Measurements from ENCODE around the gene RTRAF.

The RTRAF gene

DNA sequence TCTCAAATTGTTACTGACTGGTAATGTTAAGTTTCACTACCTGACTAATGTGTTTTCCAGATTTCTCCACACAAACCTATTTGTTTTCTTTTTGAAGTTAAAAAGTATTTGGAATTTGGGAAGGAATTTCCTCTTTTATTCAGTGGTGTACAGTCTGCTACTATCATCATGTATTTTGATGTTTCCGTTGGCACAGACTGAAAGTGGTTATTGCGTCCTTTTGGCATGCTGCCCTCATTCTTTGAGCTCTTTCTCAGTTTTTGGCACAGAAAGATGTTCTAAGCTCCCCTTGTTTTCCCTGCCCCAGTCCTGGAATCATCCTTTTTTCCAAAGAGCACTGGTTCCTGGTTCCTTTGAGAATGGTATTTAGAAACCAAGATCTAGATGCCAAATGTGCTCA is 31.4 kb upstream of the RTRAF start:
- FAIRE-seq = no peak
- DNase-seq (ENCODE audit: insufficient read length, low spot score) = no peak
- TF ChIP-seq, protein P1, sequence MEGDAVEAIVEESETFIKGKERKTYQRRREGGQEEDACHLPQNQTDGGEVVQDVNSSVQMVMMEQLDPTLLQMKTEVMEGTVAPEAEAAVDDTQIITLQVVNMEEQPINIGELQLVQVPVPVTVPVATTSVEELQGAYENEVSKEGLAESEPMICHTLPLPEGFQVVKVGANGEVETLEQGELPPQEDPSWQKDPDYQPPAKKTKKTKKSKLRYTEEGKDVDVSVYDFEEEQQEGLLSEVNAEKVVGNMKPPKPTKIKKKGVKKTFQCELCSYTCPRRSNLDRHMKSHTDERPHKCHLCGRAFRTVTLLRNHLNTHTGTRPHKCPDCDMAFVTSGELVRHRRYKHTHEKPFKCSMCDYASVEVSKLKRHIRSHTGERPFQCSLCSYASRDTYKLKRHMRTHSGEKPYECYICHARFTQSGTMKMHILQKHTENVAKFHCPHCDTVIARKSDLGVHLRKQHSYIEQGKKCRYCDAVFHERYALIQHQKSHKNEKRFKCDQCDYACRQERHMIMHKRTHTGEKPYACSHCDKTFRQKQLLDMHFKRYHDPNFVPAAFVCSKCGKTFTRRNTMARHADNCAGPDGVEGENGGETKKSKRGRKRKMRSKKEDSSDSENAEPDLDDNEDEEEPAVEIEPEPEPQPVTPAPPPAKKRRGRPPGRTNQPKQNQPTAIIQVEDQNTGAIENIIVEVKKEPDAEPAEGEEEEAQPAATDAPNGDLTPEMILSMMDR (IDR thresholded peaks at IDR 0.05; ENCODE audit: insufficient read depth, missing control alignments) = no peak

DNA sequence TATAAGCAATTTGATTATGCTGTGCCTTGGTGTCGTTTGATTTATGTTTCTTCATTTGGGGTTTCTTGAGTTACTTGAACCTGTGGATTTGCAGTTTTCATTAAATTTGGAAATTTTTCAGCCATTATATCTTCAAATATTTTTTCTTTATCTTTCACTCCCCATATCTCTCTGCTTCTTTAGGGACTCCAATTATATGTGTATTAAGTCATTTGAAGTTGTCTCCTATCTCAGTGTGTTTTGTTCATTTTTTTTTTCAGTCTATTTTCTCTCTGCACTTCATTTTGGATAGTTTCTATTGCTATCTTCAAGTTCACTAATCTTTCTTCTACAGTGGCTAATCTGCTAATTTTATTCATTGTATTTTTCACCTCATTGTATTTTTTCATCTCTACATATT is 29.4 kb upstream of the RTRAF start:
- FAIRE-seq (no peak), DNase-seq (ENCODE audit: insufficient read length, low spot score) (no peak)
- TF ChIP-seq, protein P1 (IDR thresholded peaks at IDR 0.05; ENCODE audit: insufficient read depth, missing control alignments) = no peak

DNA sequence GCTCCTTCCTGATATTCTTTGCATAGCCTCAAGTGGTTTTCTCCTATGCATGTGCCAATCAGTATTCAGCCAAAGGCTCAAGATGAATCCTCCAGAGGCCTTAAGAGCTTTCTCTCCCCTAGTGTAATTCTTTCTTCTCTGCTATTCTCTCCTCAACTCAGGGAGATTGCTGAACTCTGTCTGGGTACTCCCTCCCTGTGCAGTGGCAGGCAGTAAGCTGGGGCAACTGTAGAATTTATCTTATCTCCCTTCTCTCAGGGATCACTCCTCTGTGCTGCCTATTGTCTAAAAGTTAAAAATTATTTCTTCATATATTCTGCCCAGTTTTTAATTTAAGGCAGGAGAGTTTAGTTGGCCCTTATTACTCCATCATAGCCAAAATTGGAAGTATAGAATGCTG is 28.5 kb upstream of the RTRAF start:
- DNase-seq (ENCODE audit: insufficient read length, low spot score) (no peak), FAIRE-seq (no peak)
- TF ChIP-seq, protein P1 (IDR thresholded peaks at IDR 0.05; ENCODE audit: insufficient read depth, missing control alignments) = no peak

DNA sequence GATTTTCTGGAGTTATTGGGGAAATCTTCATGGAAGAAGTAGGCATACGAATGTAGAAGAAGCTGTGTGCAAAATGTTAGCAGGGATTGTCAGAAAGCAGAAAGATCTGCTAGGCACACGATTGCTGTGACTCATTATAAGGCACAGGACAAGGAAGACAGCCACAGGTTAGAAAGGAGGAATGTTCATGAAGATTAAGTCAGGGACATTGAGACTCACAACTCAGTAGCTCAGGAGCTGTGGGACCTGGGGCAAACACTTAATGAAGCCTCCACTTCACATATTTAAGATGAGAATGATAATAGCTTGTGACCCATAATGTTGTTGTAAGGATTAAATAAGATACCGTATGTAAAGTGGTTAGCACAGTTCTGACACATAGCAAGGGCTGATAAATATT is 26.6 kb upstream of the RTRAF start:
- DNase-seq (ENCODE audit: insufficient read length, low spot score) = no peak
- FAIRE-seq = no peak
- TF ChIP-seq, protein P1 (IDR thresholded peaks at IDR 0.05; ENCODE audit: insufficient read depth, missing control alignments) = no peak

DNA sequence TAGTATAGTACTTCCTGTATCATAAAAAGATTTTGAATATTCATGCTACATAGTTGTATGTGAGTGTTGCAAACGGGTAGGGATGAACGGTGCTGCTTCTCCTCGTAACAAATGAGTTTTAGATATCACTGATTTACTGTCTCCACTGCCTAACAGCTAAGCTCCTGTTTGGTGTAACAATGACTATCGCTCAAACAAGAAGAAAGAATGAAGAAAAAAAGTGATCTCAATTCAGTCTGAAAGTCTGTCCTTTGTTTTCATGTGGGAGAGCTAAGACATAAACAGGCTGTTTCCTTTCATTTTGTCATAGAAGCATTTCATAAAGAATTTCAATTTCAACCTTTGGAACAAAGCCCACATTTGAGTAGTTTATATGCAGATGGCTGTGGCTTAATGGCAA is 26.1 kb upstream of the RTRAF start:
- FAIRE-seq (no peak), DNase-seq (ENCODE audit: insufficient read length, low spot score) (no peak)
- TF ChIP-seq, protein P1 (IDR thresholded peaks at IDR 0.05; ENCODE audit: insufficient read depth, missing control alignments) = no peak

DNA sequence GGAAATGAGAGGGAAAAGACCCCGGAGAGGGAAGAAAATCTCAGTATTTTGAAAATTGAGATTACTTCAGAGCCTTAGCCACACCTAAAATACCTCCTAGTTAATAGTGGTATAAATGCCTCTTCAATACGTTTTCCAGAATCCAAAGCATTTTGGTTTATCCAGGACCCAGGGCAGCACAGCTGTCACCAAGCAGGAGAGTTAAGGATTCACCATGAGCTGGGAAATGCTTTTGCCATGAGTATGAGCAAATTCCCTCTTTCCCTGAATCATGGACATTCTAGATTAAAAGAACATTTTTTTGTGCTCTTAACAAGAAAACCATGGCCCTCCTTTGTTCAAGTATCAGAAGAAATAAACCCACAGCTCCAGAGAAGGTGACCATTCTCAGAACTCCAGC is 21.8 kb upstream of the RTRAF start:
- TF ChIP-seq, protein P1 (IDR thresholded peaks at IDR 0.05; ENCODE audit: insufficient read depth, missing control alignments) = no peak
- FAIRE-seq (no peak), DNase-seq (ENCODE audit: insufficient read length, low spot score) (no peak)

DNA sequence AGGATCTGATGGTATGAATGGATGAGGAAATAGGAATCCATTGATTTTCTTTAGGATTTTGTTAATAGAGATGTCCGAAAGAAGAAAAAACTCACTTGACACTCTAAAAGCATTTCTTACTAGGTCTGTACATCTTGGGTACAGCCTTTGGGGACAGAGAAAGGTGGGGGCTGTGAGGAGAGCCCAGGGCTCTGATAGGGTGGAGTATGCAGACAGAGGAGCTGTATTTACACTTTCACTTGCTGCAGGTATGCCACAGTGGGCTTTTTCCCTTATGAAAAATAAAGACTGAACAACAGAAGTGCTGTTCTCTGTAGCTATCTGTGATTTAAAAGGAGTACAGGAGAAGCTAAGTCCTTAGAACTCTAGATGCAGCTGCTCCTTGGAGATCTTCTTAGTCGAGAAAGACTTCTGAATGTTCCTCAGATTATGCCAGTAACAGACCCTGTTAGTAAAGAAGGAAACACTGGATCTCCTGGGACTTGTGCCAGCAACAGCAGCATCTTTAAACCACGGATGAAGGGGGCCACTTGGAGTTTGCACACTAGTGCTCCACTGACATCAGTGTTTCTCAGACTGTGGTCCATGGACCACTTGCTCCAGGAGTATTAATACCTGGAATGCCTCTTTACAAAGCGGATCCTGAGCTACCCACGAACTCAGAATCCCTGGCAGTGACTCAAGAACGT is 19.4 kb upstream of the RTRAF start:
- DNase-seq (ENCODE audit: insufficient read length, low spot score) (no peak), FAIRE-seq (no peak)
- TF ChIP-seq, protein P1 (IDR thresholded peaks at IDR 0.05; ENCODE audit: insufficient read depth, missing control alignments) = no peak
